ENCODE data around the gene FOLR3. TPM values are rescaled to one million over a fixed set of nuclear protein-coding genes. Genes with fewer than 3 reads are reported as not detected.

Gene FOLR3
- total and polyA plus RNA-seq, 4 donors = 1.1 to 14.0 (median 5.8) TPM

DNA sequence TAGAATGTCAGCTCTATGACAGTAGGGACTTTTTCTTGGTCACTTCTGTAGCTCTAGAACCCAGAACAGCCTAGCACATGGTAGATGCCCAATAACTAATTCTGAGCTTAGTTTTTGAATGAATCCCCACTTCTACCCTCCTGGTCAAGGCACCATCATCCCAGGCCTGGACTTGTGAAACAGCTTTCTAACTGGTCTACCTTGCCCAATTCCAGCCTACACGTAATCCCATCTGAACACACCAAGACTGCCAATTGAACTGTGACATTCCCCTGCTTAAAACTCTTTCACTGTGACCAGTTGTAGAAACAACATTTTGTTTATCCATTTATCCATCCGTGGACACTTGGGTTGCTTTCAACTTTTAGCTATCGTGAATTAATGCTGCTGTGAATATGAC lies 6.1 kb upstream of the FOLR3 start:
- H3K36me3 ChIP-seq (ENCODE audit: control insufficient read depth in 4 of 4, insufficient read depth in 4 of 4, low read length in 4 of 4) = no peaks in the 10 kb centered on the region
- DNase-seq (no peak), ATAC-seq (ENCODE audit: insufficient read depth, low FRiP score) (no peak)
- H3K27ac ChIP-seq (ENCODE audit: low read depth in 1 of 2, low read length in 1 of 2) = no peak overlapping the region
- peaks cover 0 to 3% (median 0%) of the 10 kb centered on the region in 3 donors for H3K27me3 ChIP-seq (ENCODE audit: control insufficient read depth in 3 of 3, insufficient read depth in 3 of 3, low read length in 2 of 3)
- H3K4me3 ChIP-seq = no peak overlapping the region
- H3K9ac ChIP-seq (ENCODE audit: insufficient read depth in 1 of 2, low read length in 2 of 2) = no peak overlapping the region
- H3K9me3 ChIP-seq (ENCODE audit: control insufficient read depth in 4 of 4, insufficient read depth in 3 of 4, low read length in 3 of 4) = no peaks in the 10 kb centered on the region
- no peak for TF ChIP-seq CTCF (IDR thresholded peaks at IDR 0.05; ENCODE audit: control extremely low read depth, extremely low read depth)
- 79 to 87% methylated on average over 3 of the region's 3 CpGs for WGBS, 2 donors
- H3K4me1 ChIP-seq (ENCODE audit: control insufficient read depth in 5 of 5, insufficient read depth in 5 of 5, low read length in 5 of 5) = no peaks in the 10 kb centered on the region

DNA sequence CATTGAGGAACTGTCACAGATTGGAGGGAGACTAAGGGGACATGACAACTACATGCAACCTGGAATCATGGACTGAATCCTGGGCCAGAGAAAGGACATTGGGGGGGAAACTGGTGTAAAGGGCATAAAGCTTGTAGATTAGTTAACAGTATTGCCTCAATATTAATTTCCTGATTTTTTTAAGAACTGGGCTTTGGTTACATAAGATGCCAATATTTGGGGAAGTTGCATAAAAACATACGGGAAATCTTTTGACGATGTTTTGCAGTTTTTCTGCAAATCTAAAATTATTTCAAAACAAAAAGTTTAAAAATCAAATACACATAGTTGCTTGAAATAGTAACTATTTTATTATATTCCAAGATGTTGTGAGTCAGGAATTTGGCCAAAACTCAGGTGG lies 2.9 kb upstream of the FOLR3 start:
- WGBS, 2 donors = 21 to 60% methylated on average over 2 of the region's 2 CpGs
- TF ChIP-seq CTCF (IDR thresholded peaks at IDR 0.05; ENCODE audit: control extremely low read depth, extremely low read depth) = no peak
- no peaks in the 10 kb centered on the region for H3K36me3 ChIP-seq (ENCODE audit: control insufficient read depth in 4 of 4, insufficient read depth in 4 of 4, low read length in 4 of 4)
- no peak overlapping the region for H3K9ac ChIP-seq (ENCODE audit: insufficient read depth in 1 of 2, low read length in 2 of 2)
- DNase-seq (no peak), ATAC-seq (ENCODE audit: insufficient read depth, low FRiP score) (no peak)
- H3K9me3 ChIP-seq (ENCODE audit: control insufficient read depth in 4 of 4, insufficient read depth in 3 of 4, low read length in 3 of 4) = peaks cover 0 to 2% (median 0%) of the 10 kb centered on the region in 4 donors
- no peak overlapping the region for H3K27ac ChIP-seq (ENCODE audit: low read depth in 1 of 2, low read length in 1 of 2)
- H3K27me3 ChIP-seq (ENCODE audit: control insufficient read depth in 3 of 3, insufficient read depth in 3 of 3, low read length in 2 of 3) = peaks cover 0 to 3% (median 0%) of the 10 kb centered on the region in 3 donors
- no peaks in the 10 kb centered on the region for H3K4me1 ChIP-seq (ENCODE audit: control insufficient read depth in 5 of 5, insufficient read depth in 5 of 5, low read length in 5 of 5)
- H3K4me3 ChIP-seq = no peak overlapping the region

- 76 to 87% methylated on average over 14 of the region's 14 CpGs for WGBS, 2 donors
- no peak overlapping the region for H3K4me3 ChIP-seq
- peaks cover 0 to 2% (median 0%) of the 10 kb centered on the region in 4 donors for H3K9me3 ChIP-seq (ENCODE audit: control insufficient read depth in 4 of 4, insufficient read depth in 3 of 4, low read length in 3 of 4)
- H3K9ac ChIP-seq (ENCODE audit: insufficient read depth in 1 of 2, low read length in 2 of 2) = no peak overlapping the region
- peak overlapping the region in 1 of 2 donors; percentile 66 for H3K27ac ChIP-seq (ENCODE audit: low read depth in 1 of 2, low read length in 1 of 2)
- no peaks in the 10 kb centered on the region for H3K36me3 ChIP-seq (ENCODE audit: control insufficient read depth in 4 of 4, insufficient read depth in 4 of 4, low read length in 4 of 4)
- DNase-seq (no peak), ATAC-seq (ENCODE audit: insufficient read depth, low FRiP score) (no peak)
- peaks cover 0 to 5% (median 0%) of the 10 kb centered on the region in 5 donors for H3K4me1 ChIP-seq (ENCODE audit: control insufficient read depth in 5 of 5, insufficient read depth in 5 of 5, low read length in 5 of 5)
- TF ChIP-seq CTCF (IDR thresholded peaks at IDR 0.05; ENCODE audit: control extremely low read depth, extremely low read depth) = no peak
- peaks cover 0 to 3% (median 0%) of the 10 kb centered on the region in 3 donors for H3K27me3 ChIP-seq (ENCODE audit: control insufficient read depth in 3 of 3, insufficient read depth in 3 of 3, low read length in 2 of 3)
Measured at GRCh38 chr11:72135891-72136683, 562 bp downstream of the FOLR3 start.
